ENCODE data around the gene MYO19.

DNA sequence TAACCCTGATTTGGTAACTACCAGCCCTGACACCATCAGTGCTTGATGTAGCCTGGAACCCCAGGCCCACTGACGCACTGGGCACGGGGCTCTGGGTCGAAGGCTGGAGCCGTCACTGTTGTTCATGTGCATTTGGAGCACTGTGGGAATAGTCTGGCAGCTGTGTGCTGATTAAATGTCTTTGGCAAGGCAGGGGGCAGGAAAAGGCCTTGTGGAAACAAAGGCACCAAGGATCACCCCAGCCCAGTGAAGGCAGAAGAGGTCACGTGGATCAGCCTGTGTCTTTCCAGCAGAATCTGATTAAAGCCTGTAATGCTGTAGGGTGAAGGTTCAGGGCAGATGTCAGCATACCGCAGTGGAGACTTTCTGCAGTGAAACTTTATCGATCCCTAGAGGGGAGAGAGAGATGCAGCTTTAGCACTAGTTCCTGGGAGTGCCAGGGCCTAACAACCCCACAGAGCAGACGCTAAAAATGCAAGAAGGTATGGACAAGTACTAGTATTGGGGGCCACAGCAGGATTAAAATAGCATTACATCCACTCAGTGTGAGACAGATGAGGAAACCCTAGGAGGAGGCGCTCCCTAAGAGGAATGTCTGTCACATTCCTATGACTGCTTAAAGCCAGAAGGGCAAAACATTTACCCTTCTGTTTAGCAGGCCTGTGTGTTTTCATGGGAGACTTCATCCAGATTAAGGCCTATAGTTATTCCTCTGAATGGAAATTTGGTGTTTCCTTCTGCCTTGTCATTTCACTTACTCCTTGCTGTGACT, 38.5 kb downstream of the MYO19 start:
- TF ChIP-seq, protein P1, sequence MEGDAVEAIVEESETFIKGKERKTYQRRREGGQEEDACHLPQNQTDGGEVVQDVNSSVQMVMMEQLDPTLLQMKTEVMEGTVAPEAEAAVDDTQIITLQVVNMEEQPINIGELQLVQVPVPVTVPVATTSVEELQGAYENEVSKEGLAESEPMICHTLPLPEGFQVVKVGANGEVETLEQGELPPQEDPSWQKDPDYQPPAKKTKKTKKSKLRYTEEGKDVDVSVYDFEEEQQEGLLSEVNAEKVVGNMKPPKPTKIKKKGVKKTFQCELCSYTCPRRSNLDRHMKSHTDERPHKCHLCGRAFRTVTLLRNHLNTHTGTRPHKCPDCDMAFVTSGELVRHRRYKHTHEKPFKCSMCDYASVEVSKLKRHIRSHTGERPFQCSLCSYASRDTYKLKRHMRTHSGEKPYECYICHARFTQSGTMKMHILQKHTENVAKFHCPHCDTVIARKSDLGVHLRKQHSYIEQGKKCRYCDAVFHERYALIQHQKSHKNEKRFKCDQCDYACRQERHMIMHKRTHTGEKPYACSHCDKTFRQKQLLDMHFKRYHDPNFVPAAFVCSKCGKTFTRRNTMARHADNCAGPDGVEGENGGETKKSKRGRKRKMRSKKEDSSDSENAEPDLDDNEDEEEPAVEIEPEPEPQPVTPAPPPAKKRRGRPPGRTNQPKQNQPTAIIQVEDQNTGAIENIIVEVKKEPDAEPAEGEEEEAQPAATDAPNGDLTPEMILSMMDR (IDR thresholded peaks at IDR 0.05) = no peak
- no peak for TF ChIP-seq POLR2A (IDR thresholded peaks at IDR 0.05)

Measured in adrenal gland (tissue), 5 donors.